ENCODE results near the gene EIF3F. TPM values are rescaled to one million over a fixed set of nuclear protein-coding genes. Genes with fewer than 3 reads are reported as not detected.

Gene EIF3F
- total RNA-seq, 1 donor = 286 TPM

GRCh38 chr11:7949934-7950333, 37.2 kb upstream of the EIF3F start:
- no peak for TF ChIP-seq CTCF (IDR thresholded peaks at IDR 0.05; ENCODE audit: extremely low read depth, low read depth, low read length)
- DNase-seq (ENCODE audit: insufficient read length, low spot score, missing footprints) = no peak
- H3K79me2 ChIP-seq (ENCODE audit: insufficient read depth, low read length) = no peaks in the 10 kb centered on the region

DNA sequence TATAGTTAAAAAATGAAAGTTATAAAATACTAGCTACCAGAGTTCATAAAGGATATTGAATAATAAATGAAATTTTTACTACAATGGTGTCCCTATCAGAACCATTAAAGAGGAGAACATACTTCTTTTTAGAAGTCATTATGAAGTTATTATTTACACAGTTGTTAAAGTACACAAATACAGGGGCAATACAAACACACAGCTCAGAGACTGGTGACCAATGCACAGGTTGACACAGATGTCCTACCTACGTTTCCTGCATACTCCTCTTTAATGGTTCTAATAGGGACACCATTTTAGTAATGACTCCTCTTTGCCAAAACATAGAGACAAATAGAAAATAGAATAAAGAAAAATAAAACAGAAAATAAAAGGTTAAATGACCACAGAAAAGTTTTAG, 31.9 kb upstream of the EIF3F start:
- no peak overlapping the region for H3K4me3 ChIP-seq (ENCODE audit: insufficient read depth, low read length)
- no peaks in the 10 kb centered on the region for H3K4me1 ChIP-seq (ENCODE audit: insufficient read depth, low read length)
- no peaks in the 10 kb centered on the region for H3K27me3 ChIP-seq (ENCODE audit: insufficient read depth, low read length)
- no peaks in the 10 kb centered on the region for H3K79me2 ChIP-seq (ENCODE audit: insufficient read depth, low read length)
- H3K36me3 ChIP-seq (ENCODE audit: insufficient read depth, low read length) = no peaks in the 10 kb centered on the region
- DNase-seq (ENCODE audit: insufficient read length, low spot score, missing footprints) = no peak
- no peak for TF ChIP-seq CTCF (IDR thresholded peaks at IDR 0.05; ENCODE audit: extremely low read depth, low read depth, low read length)
- H4K20me1 ChIP-seq (ENCODE audit: insufficient read depth, low read length) = no peaks in the 10 kb centered on the region
- H3K27ac ChIP-seq (ENCODE audit: low read depth, low read length) = no peak overlapping the region
- H2AFZ ChIP-seq (ENCODE audit: low read length) = no peak overlapping the region
- no peak overlapping the region for H3K4me2 ChIP-seq (ENCODE audit: insufficient read depth, low read length)
- no peaks in the 10 kb centered on the region for H3K9me3 ChIP-seq (ENCODE audit: low read depth, low read length)

More at GRCh38 chr11:7949934-7950333, 37.2 kb upstream of the EIF3F start:
- Histone ChIP-seq H3K27me3 (ENCODE audit: insufficient read depth, low read length) (no peaks in the 10 kb centered on the region), H2AFZ (ENCODE audit: low read length) (no peak overlapping the region), H3K9me3 (ENCODE audit: low read depth, low read length) (no peaks in the 10 kb centered on the region), H3K36me3 (ENCODE audit: insufficient read depth, low read length) (no peaks in the 10 kb centered on the region), H3K27ac (ENCODE audit: low read depth, low read length) (no peak overlapping the region), H4K20me1 (ENCODE audit: insufficient read depth, low read length) (no peaks in the 10 kb centered on the region), H3K4me2 (ENCODE audit: insufficient read depth, low read length) (no peak overlapping the region), H3K4me3 (ENCODE audit: insufficient read depth, low read length) (no peak overlapping the region), H3K4me1 (ENCODE audit: insufficient read depth, low read length) (no peaks in the 10 kb centered on the region)

GRCh38 chr11:7964261-7964660, 22.9 kb upstream of the EIF3F start:
- DNase-seq (ENCODE audit: insufficient read length, low spot score, missing footprints) = no peak
- no peaks in the 10 kb centered on the region for H3K79me2 ChIP-seq (ENCODE audit: insufficient read depth, low read length)
- H3K9me3 ChIP-seq (ENCODE audit: low read depth, low read length) = no peaks in the 10 kb centered on the region
- H3K4me2 ChIP-seq (ENCODE audit: insufficient read depth, low read length) = peak overlapping the region; percentile 58
- no peaks in the 10 kb centered on the region for H3K27me3 ChIP-seq (ENCODE audit: insufficient read depth, low read length)
- H3K4me3 ChIP-seq (ENCODE audit: insufficient read depth, low read length) = peak overlapping the region; percentile 14
- H3K36me3 ChIP-seq (ENCODE audit: insufficient read depth, low read length) = no peaks in the 10 kb centered on the region
- TF ChIP-seq CTCF (IDR thresholded peaks at IDR 0.05; ENCODE audit: extremely low read depth, low read depth, low read length) = no peak
- peaks cover 52% of the 10 kb centered on the region for H3K4me1 ChIP-seq (ENCODE audit: insufficient read depth, low read length)
- peak overlapping the region; percentile 97 for H3K27ac ChIP-seq (ENCODE audit: low read depth, low read length)
- H4K20me1 ChIP-seq (ENCODE audit: insufficient read depth, low read length) = no peaks in the 10 kb centered on the region
- peak overlapping the region; percentile 26 for H2AFZ ChIP-seq (ENCODE audit: low read length)

GRCh38 chr11:7964873-7965272, 22.3 kb upstream of the EIF3F start:
- Histone ChIP-seq H3K36me3 (ENCODE audit: insufficient read depth, low read length) (no peaks in the 10 kb centered on the region), H3K27ac (ENCODE audit: low read depth, low read length) (peak overlapping the region; percentile 97), H3K4me3 (ENCODE audit: insufficient read depth, low read length) (peak overlapping the region; percentile 21), H2AFZ (ENCODE audit: low read length) (peak overlapping the region; percentile 26), H3K4me1 (ENCODE audit: insufficient read depth, low read length) (peaks cover 57% of the 10 kb centered on the region), H3K79me2 (ENCODE audit: insufficient read depth, low read length) (no peaks in the 10 kb centered on the region), H3K9me3 (ENCODE audit: low read depth, low read length) (no peaks in the 10 kb centered on the region), H4K20me1 (ENCODE audit: insufficient read depth, low read length) (no peaks in the 10 kb centered on the region), H3K4me2 (ENCODE audit: insufficient read depth, low read length) (peak overlapping the region; percentile 58), H3K27me3 (ENCODE audit: insufficient read depth, low read length) (no peaks in the 10 kb centered on the region)
- TF ChIP-seq CTCF (IDR thresholded peaks at IDR 0.05; ENCODE audit: extremely low read depth, low read depth, low read length) = no peak
- peak; percentile 78 for DNase-seq (ENCODE audit: insufficient read length, low spot score, missing footprints)

Measured in osteoblast (primary cell).